K562 (cell line): ENCODE data around the gene NREP. TPM values are rescaled to one million over a fixed set of nuclear protein-coding genes. Genes with fewer than 3 reads are reported as not detected.

ENCODE experiments used
- ATAC-seq: fragments of 200-7000 bp; cut with Tn5 transposase; 3 replicates; pipeline ENCODE4 v1.9.1; 2020; ENCODE audit warnings: moderate library complexity
- BruUV-seq: library from RNA; stranded (reverse); fragments of 400-500 nt; replicated peaks from 2 replicates; lab custom pipeline; 2021; lab: Mats Ljungman, UMichigan
- CTCF ChIA-PET: fragments of 300-600 bp; formaldehyde crosslinking; extraction: SDS; loops from one replicate; lab custom pipeline; 2021; ENCODE audit warnings: low intra/inter-chr PET ratio; lab: Yijun Ruan, JAX
- POLR2A ChIA-PET: fragments of 300-600, 350-650 bp; sonication (Branson Sonifier 250); formaldehyde crosslinking; extraction: SDS; loops from one replicate; lab custom pipeline; 2021; ENCODE audit warnings: antibody characterized with exemption, inconsistent platforms; lab: Yijun Ruan, JAX
- DNase-seq, 4 experiments: peaks; one replicate each; pipeline versions ENCODE4 v3.0.0 to v3.0.0-alpha.2; 2011 to 2018; ENCODE audit warnings: low spot score in 3 of 4, mixed read lengths in 3 of 4; ENCODE audit errors: extremely low read depth in 1 of 4
- FAIRE-seq: peaks from 2 replicates; lab custom pipeline; 2011; peaks lifted over from hg19 to GRCh38; lab: Jason Lieb, UNC
- H2AFZ ChIP-seq: 2 replicates; pipeline ENCODE4 v1.6.0; 2011; ENCODE audit warnings: low read depth, low read length, control low read depth, inconsistent platforms
- H3K27ac ChIP-seq: fragments of 200-600 bp; 3 replicates; pipeline ENCODE4 v1.8.0; 2011; ENCODE audit warnings: low read depth, mild to moderate bottlenecking, control low read depth, inconsistent platforms, low read length, moderate library complexity, mixed read lengths; ENCODE audit errors: extremely low read depth
- H3K27me3 ChIP-seq, 2 experiments: fragments of 300-600 bp in 1 of 2; 2 replicates in 1 of 2; 3 replicates in 1 of 2; pipeline versions ENCODE4 v1.6.0 to v1.8.0; 2011; ENCODE audit warnings: inconsistent platforms in 2 of 2, low read length in 2 of 2, mild to moderate bottlenecking in 1 of 2, mixed read lengths in 1 of 2, moderate library complexity in 1 of 2; ENCODE audit not compliant: control insufficient read depth in 2 of 2, insufficient read depth in 2 of 2
- H3K36me3 ChIP-seq: fragments of 300-600 bp; 3 replicates; pipeline ENCODE4 v1.8.0; 2011; ENCODE audit warnings: mild to moderate bottlenecking, low read length, inconsistent platforms; ENCODE audit not compliant: control insufficient read depth, insufficient read depth
- H3K4me1 ChIP-seq, 2 experiments: fragments of 200-600 bp in 1 of 2; replicated peaks in 1 of 2; 2 replicates in 1 of 2; 3 replicates in 1 of 2; pipeline versions ENCODE4 v1.5.1 to v1.8.0; 2011; ENCODE audit warnings: inconsistent platforms in 2 of 2, low read length in 2 of 2, mild to moderate bottlenecking in 1 of 2, mixed read lengths in 1 of 2, moderate library complexity in 1 of 2; ENCODE audit not compliant: control insufficient read depth in 2 of 2, insufficient read depth in 2 of 2
- H3K4me2 ChIP-seq: 2 replicates; pipeline ENCODE4 v1.6.1; 2011; ENCODE audit warnings: low read length, control low read depth, inconsistent platforms, mixed read lengths; ENCODE audit not compliant: insufficient read depth
- H3K4me3 ChIP-seq: fragments of 200-600 bp; sonication (generic), shearing (Covaris generic); 2 replicates; pipeline ENCODE4 v1.5.1; 2016; ENCODE audit warnings: control low read depth, inconsistent platforms
- H3K79me2 ChIP-seq: fragments of 200-600 bp; 3 replicates; pipeline ENCODE4 v1.8.0; 2011; ENCODE audit warnings: low read length, inconsistent platforms; ENCODE audit not compliant: control insufficient read depth, insufficient read depth
- H3K9ac ChIP-seq, 2 experiments: 2 replicates each; pipeline versions ENCODE4 v1.6.0 to v1.6.1; 2011; ENCODE audit warnings: low read depth in 2 of 2, low read length in 2 of 2, control low read depth in 1 of 2, inconsistent platforms in 1 of 2, mild to moderate bottlenecking in 1 of 2, mixed read lengths in 1 of 2; ENCODE audit not compliant: insufficient read depth in 1 of 2
- H3K9me1 ChIP-seq: one replicate; pipeline ENCODE4 v1.6.0; 2011; ENCODE audit warnings: inconsistent platforms, mild to moderate bottlenecking, low read length, moderate library complexity; ENCODE audit not compliant: control insufficient read depth, insufficient read depth
- H3K9me3 ChIP-seq: replicated peaks from 2 replicates; pipeline ENCODE4 v1.5.1; 2011; ENCODE audit warnings: low read depth, low read length, inconsistent platforms; ENCODE audit not compliant: control insufficient read depth, insufficient read depth
- H4K20me1 ChIP-seq: replicated peaks from 2 replicates; pipeline ENCODE4 v1.6.1; 2011; ENCODE audit warnings: low read length, inconsistent platforms, mixed read lengths; ENCODE audit not compliant: control insufficient read depth, insufficient read depth
- FUS ChIP-seq: fragments of 200-400 bp; formaldehyde crosslinking; optimal IDR thresholded peaks from 2 replicates; pipeline ENCODE3; 2017; ENCODE audit warnings: low read depth, low read length
- MBD2 ChIP-seq: sonication (generic); IDR thresholded peaks from 2 replicates; pipeline ENCODE4 v1.6.1; 2016; ENCODE audit warnings: low read depth, borderline replicate concordance
- RBM39 ChIP-seq: fragments of 200-400 bp; formaldehyde crosslinking; optimal IDR thresholded peaks from 2 replicates; pipeline ENCODE3; 2018; ENCODE audit warnings: low read depth, low read length
- TCF7L2 ChIP-seq: fragments of 150-350 bp; IDR thresholded peaks from 2 replicates; pipeline ENCODE4 v1.6.1; 2016; ENCODE audit warnings: low read depth, mild to moderate bottlenecking, low read length, moderate library complexity
- TSC22D4 ChIP-seq: fragments of 450-650 bp; IDR thresholded peaks from 2 replicates; pipeline ENCODE4 v1.6.1; 2016; ENCODE audit warnings: missing genetic modification characterization, missing biosample characterization, control low read depth
- ZBTB7A ChIP-seq: IDR thresholded peaks from 2 replicates; pipeline ENCODE4 v1.6.1; 2011; ENCODE audit warnings: low read depth, mild to moderate bottlenecking, low read length, moderate library complexity, borderline replicate concordance; ENCODE audit not compliant: control insufficient read depth
- WGBS: fragments of 100-300 bp; shearing (Covaris generic); methylation state at CpG from one replicate; pipeline ENCODE4 v1.1.6; 2016; ENCODE audit warnings: low coverage, mixed read lengths; ENCODE audit not compliant: insufficient coverage; ENCODE audit errors: missing lambda C conversion rate; 5-methylcytosine and 5-hydroxymethylcytosine counted together
- in situ Hi-C: fragments of 300-500 bp; cut with MboI; formaldehyde crosslinking; loops from 4 replicates; pipeline ENCODE4 v1.15.0; 2018; ENCODE audit warnings: inconsistent platforms, mixed read lengths
- intact Hi-C: fragments of 100-400 bp; cut with micrococcal nuclease; formaldehyde crosslinking; loops from 2 replicates; pipeline ENCODE4 v1.14.2; 2022
- polyA plus RNA-seq, 8 experiments: library from polyadenylated mRNA; depleted of rRNA in 4 of 8; stranded (reverse) in 5 of 8; unstranded in 3 of 8; fragments of >200 nt; fragmentation: Nextera tagmentation in 2 of 8; fragmentation: Illumina TruSeq in 1 of 8; extraction: Ambion mirVana in 2 of 8; extraction: Trizol in 1 of 8; gene quantifications; 2 replicates each; pipeline versions ENCODE4 v1.2.1 to v1.2.3, GENCODE V29; 2011 to 2014; ENCODE audit warnings: inconsistent platforms in 1 of 8, missing spikeins in 1 of 8
- total RNA-seq, 7 experiments: library from RNA; depleted of rRNA in 6 of 7; stranded (reverse); fragments of >200 nt in 6 of 7; fragmentation: Illumina TruSeq in 2 of 7; extraction: Trizol in 2 of 7; gene quantifications; 2 replicates each; pipeline versions ENCODE4 v1.2.1 to v1.2.3, GENCODE V29; 2011 to 2021; ENCODE audit warnings: low replicate concordance in 1 of 7

NREP gene
- total and polyA plus RNA-seq, 9 of the 15 experiments (the other 6 are each of a cell fraction or from before 2014, with no cell fraction given): 0.08 to 0.58 (median 0.23) TPM; not detected in 1

DNA sequence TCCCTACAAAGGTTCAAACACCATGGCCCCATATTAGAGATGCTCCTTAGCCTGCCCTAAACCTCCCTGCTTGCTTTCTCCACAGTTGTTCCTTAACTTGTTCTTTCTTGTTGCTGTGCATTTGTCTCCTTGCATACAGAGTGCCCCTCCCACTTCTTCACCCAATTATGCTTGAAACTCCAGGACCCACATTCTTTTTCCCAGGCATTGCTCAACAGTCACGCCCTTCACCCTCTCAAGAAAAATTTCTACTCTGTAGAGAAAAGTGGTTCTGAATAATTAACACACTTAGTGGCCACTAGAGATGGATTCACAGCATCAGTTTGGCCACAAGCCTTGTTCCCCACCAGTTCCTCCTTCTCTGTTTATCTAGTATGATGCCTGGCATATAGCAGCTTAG lies 57.7 kb downstream of the NREP start:
- Histone ChIP-seq H3K9me3 (no peaks in the 10 kb centered on the region), H3K9me1 (no peaks in the 10 kb centered on the region), H3K4me1 (no peaks in the 10 kb centered on the region), H3K27ac (no peak overlapping the region), H3K27me3 (no peaks in the 10 kb centered on the region), H3K4me2 (no peak overlapping the region), H3K4me3 (no peak overlapping the region), H3K9ac (no peak overlapping the region), H2AFZ (no peak overlapping the region), H4K20me1 (no peaks in the 10 kb centered on the region), H3K36me3 (no peaks in the 10 kb centered on the region), H3K79me2 (no peaks in the 10 kb centered on the region)
- WGBS: 0% methylated on average over 1 of the region's 1 CpG
- ATAC-seq (no peak), DNase-seq (no peak), FAIRE-seq (no peak)
- intact Hi-C loops (loop anchor here (5.0 kb wide), 1 partner anchor 147 kb away; no protein-coding TSS in a partner anchor), in situ Hi-C loops (no loop called here)
- CTCF ChIA-PET: no interaction called here
- no TSS peak for BruUV-seq
- POLR2A ChIA-PET: no interaction called here
- TF ChIP-seq RBM39: no peak
- TF ChIP-seq TCF7L2: no peak
- TF ChIP-seq FUS: no peak
- no peak for TF ChIP-seq ZBTB7A
- TF ChIP-seq TSC22D4 (tag): no peak
- no peak for TF ChIP-seq MBD2
